OCI-LY3 (cell line): ENCODE measurements around the gene USP32.

ENCODE experiments used
- EZH2phosphoT487 ChIP-seq: fragments of 200-600 bp; shearing (Covaris generic); IDR thresholded peaks from 2 replicates; pipeline ENCODE4 v1.6.1; 2018; ENCODE audit warnings: antibody characterized with exemption, mixed run types, low read depth
- TF ChIP-seq, protein P1 (sequence below): fragments of 200-600, 300-600 bp; sonication (generic); IDR thresholded peaks from 2 replicates; pipeline ENCODE4 v1.5.1; 2014; ENCODE audit warnings: antibody characterized with exemption, low read length, low read depth

DNA sequence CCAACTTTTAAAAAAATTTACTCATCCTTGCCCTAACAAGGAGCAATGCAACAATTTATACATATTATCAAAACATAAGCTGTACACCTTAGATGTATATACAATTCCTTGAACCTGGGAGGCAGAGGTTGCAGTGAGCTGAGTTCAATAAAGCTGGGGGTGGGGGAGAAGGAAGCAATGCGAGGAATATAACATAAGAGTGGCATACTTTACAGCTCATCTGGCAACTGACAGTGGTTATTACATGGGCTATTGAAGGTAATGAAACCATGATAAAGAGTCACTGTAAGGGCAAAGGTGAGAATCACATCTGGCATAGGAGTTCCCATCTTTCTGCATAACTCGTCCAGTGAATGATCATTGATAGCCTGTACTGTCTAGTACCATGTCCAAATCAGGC is 198.5 kb downstream of the USP32 start:
- TF ChIP-seq, protein P1, sequence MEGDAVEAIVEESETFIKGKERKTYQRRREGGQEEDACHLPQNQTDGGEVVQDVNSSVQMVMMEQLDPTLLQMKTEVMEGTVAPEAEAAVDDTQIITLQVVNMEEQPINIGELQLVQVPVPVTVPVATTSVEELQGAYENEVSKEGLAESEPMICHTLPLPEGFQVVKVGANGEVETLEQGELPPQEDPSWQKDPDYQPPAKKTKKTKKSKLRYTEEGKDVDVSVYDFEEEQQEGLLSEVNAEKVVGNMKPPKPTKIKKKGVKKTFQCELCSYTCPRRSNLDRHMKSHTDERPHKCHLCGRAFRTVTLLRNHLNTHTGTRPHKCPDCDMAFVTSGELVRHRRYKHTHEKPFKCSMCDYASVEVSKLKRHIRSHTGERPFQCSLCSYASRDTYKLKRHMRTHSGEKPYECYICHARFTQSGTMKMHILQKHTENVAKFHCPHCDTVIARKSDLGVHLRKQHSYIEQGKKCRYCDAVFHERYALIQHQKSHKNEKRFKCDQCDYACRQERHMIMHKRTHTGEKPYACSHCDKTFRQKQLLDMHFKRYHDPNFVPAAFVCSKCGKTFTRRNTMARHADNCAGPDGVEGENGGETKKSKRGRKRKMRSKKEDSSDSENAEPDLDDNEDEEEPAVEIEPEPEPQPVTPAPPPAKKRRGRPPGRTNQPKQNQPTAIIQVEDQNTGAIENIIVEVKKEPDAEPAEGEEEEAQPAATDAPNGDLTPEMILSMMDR = no peak
- TF ChIP-seq EZH2phosphoT487 = no peak
